Loucy (cell line): Measurements from ENCODE around the gene PAM.
"Not testable (repeated sequence)": the region's sequence is repeated elsewhere in the genome, so short reads cannot be mapped to it uniquely, and the experiment has no call there.

Experiments
- H2AFZ ChIP-seq: fragments of 200-600 bp; sonication (generic); 2 replicates; pipeline ENCODE4 v1.6.0; 2016; ENCODE audit warnings: antibody characterized with exemption, mild to moderate bottlenecking, low read length, moderate library complexity
- H3F3A ChIP-seq: fragments of 200-600 bp; 2 replicates; pipeline ENCODE4 v1.6.0; 2016; ENCODE audit warnings: antibody characterized with exemption, low read depth, mild to moderate bottlenecking
- H3K27me3 ChIP-seq: fragments of 200-600 bp; sonication (generic); 2 replicates; pipeline ENCODE4 v1.6.1; 2014; ENCODE audit warnings: low read length, mild to moderate bottlenecking; ENCODE audit not compliant: insufficient read depth, poor library complexity, severe bottlenecking
- H3K36me3 ChIP-seq: fragments of 200-600 bp; sonication (generic); 2 replicates; pipeline ENCODE4 v1.6.1; 2016; ENCODE audit warnings: low read length; ENCODE audit not compliant: insufficient read depth
- H3K4me1 ChIP-seq: fragments of 200-600 bp; sonication (generic); 2 replicates; pipeline ENCODE4 v1.5.1; 2014; ENCODE audit warnings: low read length, mild to moderate bottlenecking; ENCODE audit not compliant: insufficient read depth, poor library complexity, severe bottlenecking
- H3K4me2 ChIP-seq: fragments of 200-600 bp; sonication (generic); 2 replicates; pipeline ENCODE4 v1.6.0; 2014; ENCODE audit warnings: antibody characterized with exemption, low read length, low read depth, mild to moderate bottlenecking; ENCODE audit not compliant: poor library complexity, severe bottlenecking
- H3K4me3 ChIP-seq: fragments of 200-600 bp; sonication (generic); 2 replicates; pipeline ENCODE4 v1.5.1; 2014; ENCODE audit warnings: low read length, mild to moderate bottlenecking, mixed read lengths; ENCODE audit not compliant: poor library complexity, severe bottlenecking
- H3K79me2 ChIP-seq: fragments of 200-600 bp; sonication (generic); 2 replicates; pipeline ENCODE4 v1.6.1; 2014; ENCODE audit warnings: low read length; ENCODE audit not compliant: insufficient read depth
- H3K9ac ChIP-seq: fragments of 200-600 bp; sonication (generic); 2 replicates; pipeline ENCODE4 v1.6.0; 2014; ENCODE audit warnings: mild to moderate bottlenecking, low read depth, low read length, moderate library complexity; ENCODE audit not compliant: poor library complexity, severe bottlenecking
- H3K9me2 ChIP-seq: fragments of 200-600 bp; sonication (generic); replicated peaks from 2 replicates; pipeline ENCODE4 v1.6.1; 2016; ENCODE audit warnings: low read depth, low read length, mixed read lengths
- H3K9me3 ChIP-seq: fragments of 200-600 bp; sonication (generic); 2 replicates; pipeline ENCODE4 v1.6.1; 2014; ENCODE audit warnings: mild to moderate bottlenecking, antibody characterized with exemption, low read length, low read depth; ENCODE audit not compliant: insufficient read depth
- H4K20me1 ChIP-seq: fragments of 200-600 bp; sonication (generic); 2 replicates; pipeline ENCODE4 v1.6.0; 2014; ENCODE audit warnings: antibody characterized with exemption, low read length, mild to moderate bottlenecking; ENCODE audit not compliant: insufficient read depth, poor library complexity, severe bottlenecking
- CTCF ChIP-seq: fragments of 200-600 bp; sonication (generic); conservative IDR thresholded peaks from 2 replicates; pipeline ENCODE4 v1.5.1; 2014; ENCODE audit warnings: mild to moderate bottlenecking, antibody characterized with exemption, low read length
- EZH2phosphoT487 ChIP-seq: fragments of 200-600 bp; IDR thresholded peaks from 2 replicates; pipeline ENCODE4 v1.6.1; 2018; ENCODE audit warnings: antibody characterized with exemption, mild to moderate bottlenecking, moderate library complexity, borderline replicate concordance

PAM gene

GRCh38 chr5:102749416-102750030 lies 5.6 kb upstream of the PAM start:
- Histone ChIP-seq H3K9me3 (no peaks in the 10 kb centered on the region), H3K79me2 (no peaks in the 10 kb centered on the region; the same call in 1 of the 2 replicates), H2AFZ (no peak overlapping the region), H3K9ac (no peak overlapping the region), H3K27me3 (no peaks in the 10 kb centered on the region), H3K4me1 (peaks cover 13% of the 10 kb centered on the region), H3K9me2 (no peaks in the 10 kb centered on the region), H3K36me3 (no peaks in the 10 kb centered on the region), H3K4me2 (no peak overlapping the region), H3K4me3 (no peak overlapping the region), H3F3A (no peaks in the 10 kb centered on the region), H4K20me1 (no peaks in the 10 kb centered on the region)
- TF ChIP-seq CTCF: no peak
- TF ChIP-seq EZH2phosphoT487: no peak

DNA sequence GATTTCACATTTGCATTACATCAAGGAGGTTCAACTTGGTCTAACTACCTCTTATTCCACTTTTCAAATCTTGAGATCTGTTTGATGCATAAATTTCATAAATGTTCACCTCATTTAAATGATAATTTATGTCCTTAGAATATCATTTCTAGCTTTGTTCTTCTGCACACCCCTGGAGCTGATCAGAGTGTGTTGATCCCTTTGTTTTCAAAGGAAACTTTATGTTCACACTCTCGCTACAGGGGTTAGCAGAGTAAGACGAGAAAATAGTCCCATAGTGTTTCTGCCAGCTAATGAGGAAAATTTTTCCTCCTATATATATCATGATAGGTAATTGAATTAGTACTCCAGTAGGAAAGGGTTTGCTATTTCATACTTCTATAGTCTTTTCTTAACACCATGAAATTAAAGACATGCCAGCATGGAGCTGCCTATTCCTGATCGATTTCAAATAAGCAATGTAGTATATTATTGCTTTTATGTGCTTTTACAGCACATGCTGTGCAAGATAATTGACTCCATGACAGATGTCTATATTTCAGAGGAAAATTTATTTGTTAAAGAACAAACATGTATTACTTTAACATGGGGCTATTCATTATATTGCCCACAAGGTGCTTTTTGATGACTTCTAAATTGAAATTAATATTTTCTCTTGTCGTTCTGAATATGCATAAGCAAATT lies 4.8 kb upstream of the PAM start:
- Histone ChIP-seq H3F3A (no peaks in the 10 kb centered on the region), H2AFZ (no peak overlapping the region), H3K4me1 (peaks cover 13% of the 10 kb centered on the region), H3K27me3 (no peaks in the 10 kb centered on the region), H3K9me2 (no peaks in the 10 kb centered on the region), H3K4me3 (no peak overlapping the region), H3K79me2 (peaks cover under 1% of the 10 kb centered on the region; the same call in 1 of the 2 replicates), H4K20me1 (no peaks in the 10 kb centered on the region), H3K9ac (no peak overlapping the region), H3K36me3 (no peaks in the 10 kb centered on the region), H3K9me3 (no peaks in the 10 kb centered on the region), H3K4me2 (no peak overlapping the region)
- TF ChIP-seq EZH2phosphoT487 (no peak), CTCF (no peak)

- H3K9me2 ChIP-seq, H3K36me3 ChIP-seq, H2AFZ ChIP-seq, H3K9me3 ChIP-seq, H3K9ac ChIP-seq, H3F3A ChIP-seq, H3K4me2 ChIP-seq, H4K20me1 ChIP-seq, H3K4me3 ChIP-seq, H3K27me3 ChIP-seq: not testable (repeated sequence)
- Histone ChIP-seq H3K4me1 (peaks cover 13% of the 10 kb centered on the region), H3K79me2 (peaks cover 17% of the 10 kb centered on the region; the same call in 1 of the 2 replicates)
Measured at GRCh38 chr5:102751903-102752376, 3.2 kb upstream of the PAM start.
